CD4-positive, alpha-beta T cell treated with Interferon gamma for 1 hour (primary cell): ENCODE results near the gene NTRK2.

Source experiments
- DNase-seq: peaks from one replicate; pipeline ENCODE4 v3.0.0-alpha.2; 2020

NTRK2 gene

GRCh38 chr9:84742261-84742660 lies 72.7 kb downstream of the NTRK2 start:
- DNase-seq: no peak

DNA sequence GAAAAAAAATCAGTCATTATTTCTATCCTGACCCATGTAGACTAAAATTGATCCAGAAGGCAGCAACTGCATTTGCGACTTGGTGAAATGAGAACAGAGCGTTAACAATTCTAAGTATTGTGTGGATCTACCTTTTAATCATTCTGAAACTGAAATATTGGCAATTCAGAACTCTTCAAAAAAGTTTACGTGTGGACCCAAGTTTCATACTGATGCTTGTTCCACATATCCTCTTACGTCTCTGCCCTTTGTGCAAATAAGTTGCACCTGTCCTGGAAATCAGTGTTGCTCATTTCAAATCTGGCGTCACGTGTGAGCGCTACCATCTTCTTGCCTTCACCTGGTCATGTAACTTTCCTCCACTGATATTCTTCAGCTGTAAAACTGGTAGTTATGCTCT lies 74.7 kb downstream of the NTRK2 start:
- DNase-seq: no peak

GRCh38 chr9:84744726-84745125 lies 75.2 kb downstream of the NTRK2 start:
- DNase-seq: no peak

- no peak for DNase-seq
Measured at GRCh38 chr9:84748112-84748511, 78.6 kb downstream of the NTRK2 start.

GRCh38 chr9:84750152-84750865 lies 80.8 kb downstream of the NTRK2 start:
- no peak for DNase-seq

- no peak for DNase-seq
Measured at GRCh38 chr9:84751921-84752320, 82.4 kb downstream of the NTRK2 start.

DNA sequence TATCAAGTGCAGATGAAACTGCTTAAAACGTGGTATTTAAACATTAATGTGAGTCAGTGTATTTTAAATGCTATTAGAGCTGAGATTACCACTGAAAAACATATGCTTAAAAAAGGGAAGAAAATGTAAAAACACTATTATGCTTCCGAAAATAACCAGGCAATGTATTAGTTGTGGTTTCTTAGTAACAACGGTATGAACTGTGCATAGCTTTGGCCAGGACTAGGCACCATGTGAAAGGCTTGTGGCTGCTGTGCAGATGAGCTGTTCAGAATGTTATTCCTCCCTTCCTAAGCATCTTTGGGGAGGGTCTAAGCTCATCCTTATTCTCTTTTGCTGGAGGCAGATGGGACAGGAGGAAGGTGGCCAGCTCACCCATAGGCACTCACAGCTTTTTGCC lies 84.9 kb downstream of the NTRK2 start:
- DNase-seq: no peak

DNA sequence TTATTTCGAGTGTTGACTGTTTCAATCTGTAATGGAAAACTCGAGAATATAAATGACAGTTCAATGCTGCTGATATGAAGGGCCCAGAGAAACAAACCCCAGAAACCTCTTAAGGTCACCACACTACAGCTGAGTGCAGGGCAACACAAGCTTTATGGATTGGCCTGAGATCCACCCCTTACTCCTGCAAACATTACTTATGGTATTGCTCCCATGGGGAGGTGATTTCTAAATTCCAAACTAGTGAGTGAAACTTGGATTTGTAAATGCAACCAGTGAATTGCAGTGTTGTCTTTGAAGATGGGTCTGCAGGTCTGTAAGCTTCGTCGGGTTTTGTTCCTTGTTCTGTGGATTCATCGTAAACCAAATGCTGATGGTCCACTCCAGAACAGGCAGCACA lies 85.4 kb downstream of the NTRK2 start:
- no peak for DNase-seq

DNA sequence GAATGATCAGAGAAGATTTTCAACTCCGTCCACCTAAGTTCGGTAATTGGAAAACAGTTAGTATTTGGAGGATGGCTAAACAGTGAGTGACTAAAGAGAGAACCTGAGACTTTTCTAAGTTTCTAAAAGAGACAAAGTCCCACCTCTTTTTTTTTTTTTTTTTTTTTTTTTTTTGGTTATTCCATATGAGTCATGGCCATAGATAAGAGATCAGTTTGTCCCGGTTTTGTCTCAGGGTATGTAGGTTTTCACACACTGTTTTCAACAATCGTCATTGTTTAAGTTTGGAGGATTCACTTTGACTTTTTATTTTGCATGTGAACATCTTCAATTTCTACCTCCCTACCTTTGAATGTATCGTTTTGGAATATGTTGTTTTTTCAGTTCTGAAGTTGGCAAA lies 85.9 kb downstream of the NTRK2 start:
- no peak for DNase-seq

DNA sequence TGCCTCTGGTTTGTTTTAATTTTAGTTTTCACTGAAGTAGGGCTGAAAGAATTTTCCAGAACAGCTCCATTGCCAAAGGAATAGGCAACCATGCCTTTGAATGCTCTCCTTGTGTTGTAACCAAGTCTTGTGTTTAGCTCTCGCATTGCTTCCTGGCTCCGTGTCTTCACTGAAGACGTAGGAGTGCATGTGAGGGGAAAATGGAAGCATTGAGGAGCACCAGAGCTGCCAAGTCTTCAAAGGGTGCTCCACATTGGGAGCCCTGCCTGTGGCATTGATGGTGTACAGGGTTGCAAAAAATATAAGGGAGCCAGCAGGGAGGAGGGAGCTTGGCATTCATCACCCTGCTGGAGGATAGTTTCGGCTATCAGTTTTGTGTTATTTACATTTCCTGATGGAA lies 86.6 kb downstream of the NTRK2 start:
- DNase-seq: no peak

- no peak for DNase-seq
Measured at GRCh38 chr9:84756731-84757130, 87.2 kb downstream of the NTRK2 start.

- DNase-seq: no peak
Measured at GRCh38 chr9:84758817-84759216, 89.3 kb downstream of the NTRK2 start.

DNA sequence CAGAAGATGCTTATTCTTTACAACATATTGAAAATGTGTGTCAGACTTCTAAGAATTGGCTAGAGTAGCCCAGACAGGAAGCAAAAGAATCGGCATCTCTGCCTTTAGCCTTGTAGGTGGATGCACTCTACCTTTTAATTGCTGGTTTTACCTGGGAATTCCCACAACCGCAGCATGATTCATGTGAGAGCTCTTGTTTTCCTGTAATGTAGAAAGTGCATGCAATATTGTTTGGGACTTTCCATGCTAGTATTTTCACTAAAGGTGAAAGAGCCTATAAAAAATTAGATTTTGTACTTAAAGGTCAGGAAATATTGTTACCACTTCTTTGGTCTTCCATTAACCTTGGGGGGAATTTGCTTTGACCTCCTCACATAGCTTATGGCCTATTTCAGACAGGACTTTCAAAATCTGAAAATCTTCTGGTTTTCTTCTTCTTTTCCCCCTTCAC lies 89.8 kb downstream of the NTRK2 start:
- DNase-seq: no peak

- DNase-seq: no peak
Measured at GRCh38 chr9:84759804-84760203, 90.3 kb downstream of the NTRK2 start.

DNA sequence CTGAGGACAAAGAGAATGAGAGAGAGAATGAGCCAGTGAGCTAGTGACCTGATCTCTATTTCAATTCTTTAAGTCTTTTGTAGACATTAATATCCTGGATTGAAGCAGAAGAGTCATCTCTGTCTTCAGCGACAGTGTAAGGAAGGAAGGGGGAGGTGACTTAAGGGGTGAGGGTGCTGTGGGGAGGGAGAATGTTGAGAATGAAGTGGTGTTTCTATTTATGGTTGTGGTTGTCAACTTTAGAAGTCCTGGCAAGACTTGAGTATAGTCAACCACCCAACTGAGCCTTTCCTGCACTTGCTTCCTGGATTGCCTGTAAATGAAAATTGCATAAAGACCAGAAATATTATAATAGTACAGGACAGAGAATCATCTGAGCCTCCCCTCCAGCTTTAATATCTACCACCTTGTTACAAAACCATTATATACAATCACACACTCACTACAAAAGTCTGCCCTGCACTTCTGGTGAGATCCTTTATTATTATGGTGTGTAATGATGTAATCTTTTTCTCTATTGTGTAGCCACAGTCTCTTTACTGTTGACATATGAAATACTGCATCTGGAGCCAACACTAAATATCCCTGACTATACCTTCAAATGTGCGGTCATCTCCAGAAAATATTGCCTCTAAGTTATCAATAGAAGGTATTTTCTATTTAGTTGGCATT lies 91.7 kb downstream of the NTRK2 start:
- DNase-seq: no peak

DNA sequence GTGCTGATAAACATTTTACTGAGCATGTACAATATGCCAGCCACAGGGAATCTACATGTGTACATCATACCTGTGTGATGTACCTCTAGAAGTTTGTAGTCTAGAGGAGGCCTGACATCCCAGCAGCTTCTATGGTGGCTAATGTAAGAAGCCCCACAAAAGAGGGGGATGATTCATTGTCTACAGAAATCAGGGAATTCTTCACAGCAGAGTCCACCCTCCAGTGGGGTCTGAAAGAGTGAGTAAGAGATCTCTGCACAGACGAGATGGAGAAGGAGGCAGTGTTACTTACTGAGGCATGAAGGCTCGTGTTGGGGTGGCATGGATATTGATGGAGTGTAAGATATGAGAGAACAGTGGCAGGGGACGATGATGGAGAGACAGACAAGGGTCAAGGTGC lies 103.0 kb downstream of the NTRK2 start:
- no peak for DNase-seq

- DNase-seq: no peak
Measured at GRCh38 chr9:84773022-84773421, 103.5 kb downstream of the NTRK2 start.

DNA sequence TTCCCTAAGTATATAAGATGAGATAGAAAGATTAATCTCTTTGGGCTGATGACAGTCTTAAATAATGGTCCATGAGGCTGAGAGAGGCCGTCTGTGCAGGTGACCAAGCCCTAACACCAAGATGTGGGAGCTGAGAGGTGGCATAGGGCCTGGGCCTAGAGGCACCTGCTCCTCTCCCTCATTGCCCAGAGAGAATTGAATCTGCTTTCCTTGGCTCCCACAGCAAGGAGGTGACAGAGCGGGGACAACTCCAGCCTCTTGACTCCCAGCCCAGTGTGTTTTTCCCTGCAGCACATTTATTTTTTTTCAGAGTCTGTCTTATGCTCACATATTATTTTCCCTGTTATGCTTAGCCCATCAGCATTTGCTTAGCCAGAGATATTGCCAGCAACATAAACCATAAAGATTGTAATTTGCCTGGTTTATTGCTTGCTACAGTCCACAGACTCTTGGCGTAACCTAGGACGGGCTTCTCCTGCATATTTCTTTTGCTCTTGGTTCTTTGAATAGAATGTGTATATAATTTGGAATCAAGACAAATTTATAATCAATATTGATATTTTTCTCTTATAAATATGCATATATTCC lies 105.6 kb downstream of the NTRK2 start:
- DNase-seq: no peak

DNA sequence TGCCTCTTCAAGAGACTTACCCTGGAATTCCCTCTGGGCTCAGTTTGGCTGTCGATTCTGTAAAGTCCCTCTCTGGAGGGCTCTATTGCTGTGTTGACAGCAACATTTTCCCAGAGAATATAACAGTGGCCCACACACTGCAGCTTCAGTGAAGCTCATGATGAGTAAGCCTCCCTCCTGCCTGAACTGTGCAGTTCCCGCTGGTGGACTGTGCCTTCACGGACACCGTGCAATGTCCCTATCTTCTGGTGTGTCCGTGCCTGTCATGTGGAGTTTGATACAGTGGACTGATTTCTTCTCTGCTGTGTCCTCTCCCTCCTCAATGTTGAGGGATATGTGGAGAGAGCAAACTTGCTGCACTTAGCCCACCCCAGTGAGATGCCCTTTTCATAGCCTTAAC lies 109.0 kb downstream of the NTRK2 start:
- DNase-seq: no peak

GRCh38 chr9:84779883-84780282 lies 110.4 kb downstream of the NTRK2 start:
- DNase-seq: no peak

DNA sequence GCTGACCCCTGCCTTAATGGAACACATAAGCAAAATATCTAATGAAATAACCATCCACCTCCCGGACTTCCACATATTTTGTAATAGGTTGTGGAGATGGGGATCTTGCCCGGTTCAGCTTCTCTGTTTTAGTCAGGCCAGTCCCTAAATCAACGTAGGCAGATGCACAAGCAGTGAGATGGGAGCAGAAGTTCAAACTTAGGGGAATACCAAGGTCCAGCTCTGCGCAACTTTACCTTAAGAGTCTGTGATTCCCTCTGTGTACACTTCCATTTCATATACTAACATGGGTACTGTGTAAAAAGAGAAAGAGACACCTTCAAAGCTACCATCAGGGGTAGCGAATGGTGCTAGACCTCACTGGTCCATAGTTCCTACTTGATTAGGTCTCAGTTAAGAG lies 110.9 kb downstream of the NTRK2 start:
- DNase-seq: no peak

DNA sequence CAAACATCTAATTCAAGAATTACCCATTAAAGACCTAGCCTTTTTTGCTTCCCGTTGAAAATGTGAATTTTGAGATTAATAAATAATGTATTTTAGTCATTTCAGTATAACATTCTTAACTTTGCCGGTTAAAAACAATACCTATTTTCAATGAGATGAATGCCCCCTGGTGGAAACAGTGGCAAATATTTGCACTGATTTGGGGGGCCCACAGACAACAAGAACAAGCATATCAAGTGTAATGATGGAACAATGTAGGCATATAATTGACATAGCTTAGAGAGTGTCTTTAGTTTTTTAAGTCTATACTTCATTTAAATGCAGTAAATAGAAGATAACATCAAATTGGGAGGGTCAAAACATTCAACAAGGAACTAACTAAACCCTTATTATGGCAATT lies 111.9 kb downstream of the NTRK2 start:
- no peak for DNase-seq

DNA sequence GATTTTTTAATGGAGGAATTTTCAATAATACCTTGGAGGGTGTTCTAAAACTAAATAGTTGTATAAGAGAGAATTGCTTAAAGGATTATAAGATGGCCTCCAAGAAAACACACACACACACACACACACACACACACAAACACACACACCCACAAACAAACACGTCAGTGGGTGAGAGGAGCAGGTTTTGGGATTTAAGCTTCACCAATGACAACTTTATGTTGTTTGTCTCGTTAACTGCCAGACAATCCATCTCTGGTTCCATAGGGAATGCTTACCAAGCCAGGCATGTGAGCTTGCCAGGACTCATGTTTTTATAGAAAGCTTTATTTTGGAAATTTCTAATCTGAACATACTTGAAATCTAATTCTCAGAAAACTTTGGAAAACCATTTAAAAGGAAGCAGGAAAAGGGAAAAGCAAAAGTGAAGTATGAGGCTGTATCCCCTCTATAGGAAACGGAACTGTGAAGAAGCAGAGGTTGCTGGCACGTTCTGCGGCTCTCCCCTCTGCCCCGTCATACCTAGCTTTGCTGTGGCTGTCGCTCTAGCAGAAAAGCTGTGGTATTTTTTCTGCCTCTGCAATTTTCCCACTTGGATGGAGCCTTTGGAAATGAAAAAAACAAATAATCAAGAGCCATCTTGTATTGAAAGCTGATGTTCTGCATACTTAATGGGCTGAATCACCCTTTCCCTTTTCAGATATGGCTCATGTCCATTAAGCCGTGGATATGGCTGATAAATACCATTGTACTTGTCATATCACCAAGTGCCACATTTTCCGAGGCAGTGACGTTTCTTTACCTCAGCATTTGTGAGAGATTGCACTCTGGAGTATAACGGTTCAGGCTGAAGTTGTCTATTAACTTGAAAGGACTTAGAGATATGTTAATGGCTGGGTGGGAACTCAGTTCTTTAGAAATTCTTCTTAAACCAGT lies 112.7 kb downstream of the NTRK2 start:
- DNase-seq: no peak
